ENCODE data around the gene ABCB7.

The ABCB7 gene

GRCh38 chrX:75074475-75074874 is 81.6 kb downstream of the ABCB7 start:
- no peak overlapping the region for H3K27ac ChIP-seq (replicated peaks)
- TF ChIP-seq GABPA (IDR thresholded peaks at IDR 0.05; ENCODE audit: low read depth), result no peak
- TF ChIP-seq POLR2AphosphoS5 (IDR thresholded peaks at IDR 0.05; ENCODE audit: low read depth), result no peak
- TF ChIP-seq REST (IDR thresholded peaks at IDR 0.05; ENCODE audit: insufficient replicate concordance, low read depth), result no peak
- TF ChIP-seq SPI1 (IDR thresholded peaks at IDR 0.05; ENCODE audit: borderline replicate concordance, low read depth), result no peak
- no peak overlapping the region for H3K4me3 ChIP-seq (replicated peaks; ENCODE audit: insufficient read depth, low read length)
- H3K27me3 ChIP-seq (ENCODE audit: insufficient read depth, poor library complexity, severe bottlenecking), result no peaks in the 10 kb centered on the region
- DNase-seq (ENCODE audit: low read depth in 1 of 2, low spot score in 1 of 2), result no peak

- no peak overlapping the region for H3K27ac ChIP-seq (replicated peaks)
- no peaks in the 10 kb centered on the region for H3K27me3 ChIP-seq (ENCODE audit: insufficient read depth, poor library complexity, severe bottlenecking)
- no peak for DNase-seq (ENCODE audit: low read depth in 1 of 2, low spot score in 1 of 2)
- no peak overlapping the region for H3K4me3 ChIP-seq (replicated peaks; ENCODE audit: insufficient read depth, low read length)
- TF ChIP-seq REST (IDR thresholded peaks at IDR 0.05; ENCODE audit: insufficient replicate concordance, low read depth), result no peak
- TF ChIP-seq SPI1 (IDR thresholded peaks at IDR 0.05; ENCODE audit: borderline replicate concordance, low read depth), result no peak
- no peak for TF ChIP-seq CTCF (IDR thresholded peaks at IDR 0.05; ENCODE audit: insufficient read depth, low read length)
- no peak for TF ChIP-seq GABPA (IDR thresholded peaks at IDR 0.05; ENCODE audit: low read depth)
- TF ChIP-seq POLR2AphosphoS5 (IDR thresholded peaks at IDR 0.05; ENCODE audit: low read depth), result no peak
Measured at GRCh38 chrX:75071334-75071733, 84.7 kb downstream of the ABCB7 start.

GRCh38 chrX:75067931-75068330 is 88.2 kb downstream of the ABCB7 start:
- no peak overlapping the region for H3K27ac ChIP-seq (replicated peaks)
- no peaks in the 10 kb centered on the region for H3K27me3 ChIP-seq (ENCODE audit: insufficient read depth, poor library complexity, severe bottlenecking)
- no peak overlapping the region for H3K4me3 ChIP-seq (replicated peaks; ENCODE audit: insufficient read depth, low read length)
- TF ChIP-seq GABPA (IDR thresholded peaks at IDR 0.05; ENCODE audit: low read depth) (no peak), SPI1 (IDR thresholded peaks at IDR 0.05; ENCODE audit: borderline replicate concordance, low read depth) (no peak), REST (IDR thresholded peaks at IDR 0.05; ENCODE audit: insufficient replicate concordance, low read depth) (no peak), POLR2AphosphoS5 (IDR thresholded peaks at IDR 0.05; ENCODE audit: low read depth) (no peak), CTCF (IDR thresholded peaks at IDR 0.05; ENCODE audit: insufficient read depth, low read length) (no peak)
- DNase-seq (ENCODE audit: low read depth in 1 of 2, low spot score in 1 of 2), result no peak

Data from HL-60 (cell line).